HG03103 (cell line): ENCODE measurements around the gene ERP27.

Experiments used
- ATAC-seq: cut with Tn5 transposase; IDR thresholded peaks from one replicate; pipeline ENCODE4 v1.9.1; 2021; ENCODE audit warnings: low read depth; ENCODE audit not compliant: unreplicated experiment

Gene ERP27

GRCh38 chr12:14879222-14879933 lies 59.0 kb downstream of the ERP27 start:
- ATAC-seq: no peak

DNA sequence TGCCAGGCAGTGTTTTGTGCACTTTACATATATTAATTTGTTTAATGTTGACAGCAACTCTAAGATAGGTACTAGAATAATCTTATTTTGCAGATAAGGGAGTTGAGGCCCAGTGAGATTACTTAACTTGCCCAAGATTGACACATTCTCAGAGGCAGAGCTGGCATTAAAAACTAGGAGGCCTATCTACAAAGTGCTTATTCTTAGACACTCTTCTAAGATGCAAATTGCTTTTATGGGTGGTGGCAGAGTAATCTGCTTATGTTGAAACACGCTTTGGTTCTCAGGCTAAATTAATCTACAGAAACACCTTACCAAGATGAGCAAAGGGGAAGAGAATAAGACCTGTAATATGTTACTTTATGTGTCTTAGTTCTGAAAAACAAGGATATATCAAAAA lies 59.8 kb downstream of the ERP27 start:
- no peak for ATAC-seq

DNA sequence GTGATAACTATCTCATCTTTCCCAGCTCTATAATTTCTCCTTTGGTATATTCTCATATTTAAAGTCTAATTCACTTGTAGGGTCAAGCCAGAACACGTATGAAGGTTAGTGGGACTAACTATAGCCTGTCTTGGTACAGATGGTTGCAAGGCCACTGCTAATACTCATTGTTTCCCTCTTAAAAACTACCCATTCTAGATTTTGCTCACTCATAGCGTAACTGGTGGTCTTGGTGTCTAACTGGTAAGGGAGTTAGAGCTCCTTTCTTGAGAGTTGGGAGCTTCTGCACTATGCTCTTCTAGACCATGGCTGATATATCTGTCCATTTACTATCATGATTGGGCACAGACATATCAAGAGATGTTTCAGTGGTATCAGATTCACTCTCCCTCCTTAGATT lies 61.5 kb downstream of the ERP27 start:
- no peak for ATAC-seq

GRCh38 chr12:14874882-14875281 lies 63.5 kb downstream of the ERP27 start:
- no peak for ATAC-seq

DNA sequence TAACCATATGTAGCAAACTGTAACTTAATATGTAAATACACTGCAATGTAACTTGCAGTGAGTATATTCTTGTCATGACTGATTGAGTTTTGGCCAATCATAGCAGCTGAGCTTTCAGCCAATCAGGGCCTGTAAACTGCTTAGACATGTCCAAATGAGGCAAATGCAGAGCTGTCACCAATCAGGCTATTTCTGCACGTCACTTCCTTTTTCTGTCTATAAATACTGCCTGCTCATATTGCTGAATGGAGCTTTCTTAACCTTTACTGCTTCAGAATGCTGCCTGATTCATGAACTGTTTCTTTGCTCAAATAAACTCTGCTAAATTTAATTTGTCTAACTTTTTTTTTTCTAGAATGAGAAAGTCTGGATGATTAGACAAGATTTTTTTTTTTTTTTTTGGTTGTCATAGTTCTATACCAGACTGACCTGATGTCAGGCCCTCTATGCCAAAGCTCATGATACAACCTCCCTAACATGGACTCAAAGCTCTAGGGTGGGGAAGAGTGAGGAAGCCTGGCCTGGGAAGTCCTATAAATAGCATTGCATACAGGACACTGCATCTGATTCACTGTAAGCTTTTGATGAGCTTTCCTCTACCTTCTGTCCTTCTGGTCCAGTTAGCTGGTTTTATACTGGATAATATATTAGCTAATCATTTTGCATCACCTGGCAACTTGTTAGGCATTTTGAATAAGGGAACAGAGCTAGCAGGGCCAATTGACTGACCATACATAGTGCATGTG lies 64.7 kb downstream of the ERP27 start:
- no peak for ATAC-seq

GRCh38 chr12:14871886-14872285 lies 66.5 kb downstream of the ERP27 start:
- ATAC-seq: no peak

DNA sequence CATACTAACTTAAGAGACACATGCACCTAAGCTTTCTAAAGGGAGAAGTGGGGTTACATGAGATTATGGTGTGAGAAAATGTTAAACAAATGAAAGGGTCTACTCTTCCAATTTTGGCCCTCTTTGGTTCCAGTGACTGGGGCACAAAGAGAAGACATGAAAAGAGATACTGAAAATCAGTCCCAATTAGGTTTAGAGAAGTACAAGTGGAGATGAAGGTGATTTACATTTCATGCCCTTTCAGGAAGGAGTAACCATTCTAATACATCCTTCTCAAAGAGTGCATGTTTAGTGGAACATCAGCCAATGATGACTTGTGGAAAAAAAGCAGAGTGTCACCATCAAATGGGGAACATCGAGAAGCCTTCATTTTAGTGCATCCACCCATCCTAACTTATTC lies 67.1 kb downstream of the ERP27 start:
- ATAC-seq: no peak

DNA sequence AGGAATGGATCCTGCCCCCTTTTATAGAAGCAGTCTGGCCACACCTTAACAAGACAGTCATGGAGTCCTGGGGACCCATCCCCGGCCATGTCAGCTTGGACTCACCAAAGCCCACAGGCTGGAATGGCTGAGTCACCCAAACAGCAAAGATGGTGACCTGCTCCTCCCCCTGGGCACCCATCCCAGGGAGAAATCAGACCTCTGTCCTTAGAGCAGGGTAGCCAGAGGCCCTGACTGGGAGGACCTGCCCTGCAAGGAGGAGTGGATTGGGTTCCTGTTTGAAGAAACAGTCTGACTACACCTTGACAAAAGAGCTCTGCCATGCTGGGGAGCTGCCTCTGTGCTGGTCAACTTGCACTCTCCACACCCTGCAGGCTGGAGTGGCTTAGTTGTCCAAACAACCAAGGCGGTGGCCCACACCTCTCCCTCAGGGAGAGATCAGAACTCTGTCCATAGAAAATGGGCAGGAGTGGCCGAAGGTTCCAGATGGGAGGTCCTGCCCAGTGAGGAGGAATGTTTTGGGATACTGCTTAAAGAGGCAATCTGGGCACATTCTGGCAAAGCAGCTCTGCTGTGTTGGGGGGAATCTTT lies 69.3 kb downstream of the ERP27 start:
- no peak for ATAC-seq
